HG03108 (cell line): ENCODE measurements around the gene LIMS1.
A peak's percentile ranks its signal among the peaks of the same experiment; 100 is the strongest.
"Not testable (repeated sequence)": the region's sequence is repeated elsewhere in the genome, so short reads cannot be mapped to it uniquely, and the experiment has no call there.

Source experiments
- ATAC-seq: cut with Tn5 transposase; IDR thresholded peaks from one replicate; pipeline ENCODE4 v1.9.1; 2021; ENCODE audit warnings: moderate library complexity; ENCODE audit not compliant: unreplicated experiment

Gene LIMS1

DNA sequence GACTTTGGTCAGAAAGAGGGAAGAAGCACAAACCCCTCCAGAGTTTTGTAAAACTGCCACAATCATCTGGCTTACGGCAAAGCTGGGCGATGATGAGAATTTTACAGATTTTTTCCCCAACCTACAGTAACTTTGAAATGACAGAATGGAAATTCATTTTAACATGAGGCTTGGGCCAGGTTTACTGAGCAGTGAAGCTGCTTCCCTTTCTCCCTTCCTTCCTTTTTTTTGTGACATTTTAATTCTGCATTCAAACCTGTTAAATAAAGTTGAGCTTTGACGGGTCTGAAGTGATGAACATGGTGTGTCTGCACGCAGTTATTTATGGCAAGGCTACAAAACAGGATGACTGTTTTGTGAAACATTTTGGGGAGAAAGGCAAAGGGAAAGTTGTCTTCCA lies 123.2 kb downstream of the LIMS1 start:
- not testable (repeated sequence) for ATAC-seq

DNA sequence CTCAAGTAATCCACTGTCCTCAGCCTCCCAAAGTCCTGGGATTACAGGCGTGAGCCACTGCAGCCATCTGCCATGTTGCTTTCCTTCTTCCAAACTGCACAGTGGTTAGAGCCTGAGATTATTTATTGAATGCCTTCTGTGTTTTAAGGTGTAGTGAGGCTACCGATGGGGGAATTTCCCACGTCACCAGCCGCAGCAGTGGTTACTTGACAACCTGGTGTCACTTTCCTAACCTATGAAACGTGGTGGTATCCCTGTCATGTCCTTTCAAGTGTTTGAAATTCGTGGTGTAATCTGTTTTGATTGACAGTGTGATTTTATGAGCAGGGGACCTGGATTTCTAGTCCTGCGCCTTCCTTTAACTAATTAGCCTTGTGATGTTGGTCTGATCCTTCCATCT lies 124.3 kb downstream of the LIMS1 start:
- ATAC-seq = not testable (repeated sequence)

DNA sequence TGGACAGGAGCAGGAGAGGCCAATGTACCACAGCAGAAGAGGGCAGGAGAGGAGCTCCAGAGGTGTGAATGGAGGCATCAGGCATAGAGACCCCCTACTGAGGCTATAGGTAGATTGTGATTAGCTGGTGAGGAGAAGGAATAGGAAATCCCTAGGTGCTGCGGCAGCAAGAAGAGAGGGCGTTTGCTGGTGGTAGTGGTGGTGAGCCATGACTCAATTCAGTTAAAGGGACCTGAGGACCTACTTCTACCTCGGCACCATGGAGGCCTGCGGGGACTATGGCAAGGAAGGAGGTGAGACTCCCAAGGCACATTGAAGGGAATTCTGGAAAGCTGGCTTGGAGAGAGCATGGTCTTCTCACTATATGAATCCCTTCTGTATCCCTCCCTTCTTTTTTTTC lies 127.2 kb downstream of the LIMS1 start:
- ATAC-seq = not testable (repeated sequence)

DNA sequence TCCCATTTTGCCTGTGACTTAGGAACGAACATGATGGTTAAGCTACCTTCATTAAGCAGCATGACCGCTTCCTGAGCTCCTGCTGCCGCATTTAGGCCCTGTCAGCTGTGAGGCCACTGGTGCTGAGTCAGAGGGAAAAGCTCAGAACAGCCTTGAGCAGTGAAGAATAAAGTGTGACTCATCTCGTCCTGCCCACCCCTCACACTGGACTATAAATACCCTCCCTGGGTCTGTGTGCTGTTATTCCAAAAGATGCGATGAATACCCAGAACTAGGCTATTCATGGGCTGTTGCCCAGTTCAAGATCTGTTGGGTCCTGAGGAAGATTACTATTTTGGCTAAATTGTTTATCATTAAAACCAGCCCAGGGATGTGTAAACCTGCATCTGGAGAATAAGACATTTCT lies 127.9 kb downstream of the LIMS1 start:
- ATAC-seq = peak; percentile 96

DNA sequence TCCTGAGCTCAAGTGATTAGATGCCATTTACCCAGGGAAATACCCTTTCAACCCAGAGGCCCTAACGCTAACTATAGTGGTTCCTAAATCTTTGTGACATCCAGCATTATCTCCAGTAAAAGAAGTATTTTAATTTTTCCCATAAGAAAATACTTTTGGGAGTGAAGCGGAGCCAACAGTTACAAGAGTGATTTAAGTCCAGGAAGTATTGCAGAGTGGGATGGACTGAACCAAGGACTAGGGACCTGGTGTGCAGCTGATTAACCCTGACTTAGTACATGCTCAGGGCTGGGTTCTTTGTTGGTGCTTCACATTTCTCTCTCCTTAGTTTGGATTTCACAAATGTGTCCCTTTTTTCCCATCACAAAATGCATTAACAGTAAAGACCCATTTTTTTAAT lies 129.1 kb downstream of the LIMS1 start:
- not testable (repeated sequence) for ATAC-seq

DNA sequence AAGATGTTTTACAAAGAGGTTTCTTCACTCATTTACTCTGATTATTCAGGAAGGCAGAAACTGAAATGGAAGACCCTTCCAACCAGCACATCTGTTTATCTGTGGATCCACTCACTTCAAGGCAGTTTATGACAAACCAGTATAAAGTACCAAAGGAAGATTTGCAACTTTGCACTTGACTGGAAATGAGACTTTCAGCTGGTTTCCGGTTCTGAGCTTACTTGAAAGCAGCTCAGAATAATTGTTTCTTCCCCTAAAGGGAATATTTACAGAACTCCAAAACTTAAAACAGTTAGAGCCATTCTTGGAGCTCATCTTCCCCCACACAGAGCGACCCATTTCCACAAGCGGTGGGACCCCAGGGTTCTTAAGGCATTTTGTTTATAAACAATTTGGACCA lies 129.8 kb downstream of the LIMS1 start:
- not testable (repeated sequence) for ATAC-seq

DNA sequence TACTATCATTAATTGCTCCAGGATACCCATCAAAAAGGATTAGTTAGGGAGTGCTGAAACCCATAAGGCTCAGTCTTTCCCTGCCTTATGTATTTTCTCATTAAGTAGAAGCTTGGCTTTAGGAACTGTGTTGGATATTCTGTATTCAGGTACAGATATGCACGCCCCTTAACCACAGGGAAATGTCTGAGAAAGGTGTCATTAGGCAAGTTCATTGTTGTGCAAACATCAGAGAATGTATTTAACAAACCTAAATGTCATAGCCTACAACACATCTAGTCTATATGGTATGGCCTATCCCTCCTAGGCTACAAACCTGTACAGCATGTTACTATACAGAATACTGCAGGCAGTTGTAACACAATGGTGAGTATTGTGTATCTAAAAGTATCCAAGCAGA lies 130.7 kb downstream of the LIMS1 start:
- not testable (repeated sequence) for ATAC-seq

DNA sequence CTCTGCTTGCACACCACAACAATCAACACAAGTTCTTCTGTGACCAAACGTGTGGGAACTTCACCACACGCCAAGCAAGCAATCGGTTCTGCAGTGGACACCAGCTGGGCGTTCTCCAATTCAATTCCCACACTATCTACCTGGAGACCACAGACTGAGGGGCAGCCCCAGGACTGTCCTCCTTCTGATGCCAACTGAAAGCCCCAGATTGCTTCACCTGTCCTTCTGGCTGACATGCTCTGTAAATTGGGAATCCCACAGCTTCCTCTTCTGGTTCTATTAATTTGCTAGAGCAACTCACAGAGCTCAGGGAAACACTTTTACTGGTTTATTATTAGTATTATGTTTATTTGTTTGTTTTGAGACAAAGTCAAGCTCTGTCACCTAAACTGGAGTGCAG lies 131.7 kb downstream of the LIMS1 start:
- ATAC-seq = not testable (repeated sequence)

DNA sequence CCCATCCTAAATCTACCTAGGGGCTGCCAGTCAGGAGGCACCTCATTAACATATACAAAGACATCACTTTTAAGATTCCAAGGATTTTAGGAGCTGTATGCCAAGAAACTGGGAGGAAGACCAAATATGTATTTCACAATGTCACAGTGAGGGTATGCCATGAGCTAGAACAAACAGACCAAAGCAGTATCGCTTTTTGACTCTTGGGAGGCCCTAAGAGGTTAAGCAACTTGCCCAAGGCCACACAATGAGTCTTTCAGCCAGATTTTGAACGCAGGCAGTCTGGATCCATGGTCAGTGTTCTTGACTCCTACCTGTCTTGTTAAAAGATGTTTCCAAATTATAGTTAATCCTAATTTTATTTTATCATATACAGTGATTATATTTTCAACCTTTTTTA lies 132.9 kb downstream of the LIMS1 start:
- ATAC-seq = not testable (repeated sequence)

DNA sequence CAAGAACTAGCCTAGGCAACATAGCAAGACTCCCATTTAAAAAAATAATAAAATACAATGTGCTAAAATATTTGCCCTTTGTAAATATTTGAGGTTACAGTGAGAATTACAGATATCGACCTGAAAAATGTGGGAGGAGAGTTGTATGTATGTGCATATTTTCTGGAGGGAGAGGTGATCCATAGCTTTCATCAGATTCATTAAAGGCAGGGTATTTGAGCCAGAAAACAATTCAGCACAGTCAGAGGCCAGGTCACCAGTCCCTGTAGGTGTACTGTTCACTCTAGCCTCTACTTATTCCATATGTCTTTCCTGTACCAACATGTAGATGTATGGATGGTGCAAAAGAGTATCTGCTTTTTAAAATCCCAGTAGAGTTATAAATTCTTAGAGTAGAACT lies 136.0 kb downstream of the LIMS1 start:
- ATAC-seq = not testable (repeated sequence)

DNA sequence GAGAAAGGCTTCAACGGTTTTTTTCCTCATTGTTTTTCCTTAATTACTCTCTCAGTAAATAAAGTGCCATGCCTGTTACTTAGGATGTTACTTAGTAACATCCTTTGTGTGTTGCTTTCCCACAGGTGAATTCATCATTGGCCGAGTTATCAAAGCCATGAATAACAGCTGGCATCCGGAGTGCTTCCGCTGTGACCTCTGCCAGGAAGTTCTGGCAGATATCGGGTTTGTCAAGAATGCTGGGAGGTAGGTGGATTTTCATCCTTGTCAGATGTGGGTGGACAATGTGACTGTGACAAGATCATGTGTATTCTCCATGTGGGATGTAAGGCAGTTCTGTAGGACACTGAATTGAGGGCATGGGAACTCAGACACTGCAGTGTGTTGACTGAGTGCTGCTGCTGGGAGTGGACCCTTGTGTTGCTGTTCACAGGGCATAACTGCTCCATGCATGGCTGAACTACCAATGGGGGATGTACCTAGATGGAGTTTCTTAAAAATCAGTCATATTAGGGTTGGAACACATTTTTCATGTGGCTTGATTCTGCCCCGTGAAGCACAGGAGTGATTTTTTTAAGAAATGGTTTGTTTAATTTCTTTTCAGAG lies 138.0 kb downstream of the LIMS1 start:
- ATAC-seq = not testable (repeated sequence)

DNA sequence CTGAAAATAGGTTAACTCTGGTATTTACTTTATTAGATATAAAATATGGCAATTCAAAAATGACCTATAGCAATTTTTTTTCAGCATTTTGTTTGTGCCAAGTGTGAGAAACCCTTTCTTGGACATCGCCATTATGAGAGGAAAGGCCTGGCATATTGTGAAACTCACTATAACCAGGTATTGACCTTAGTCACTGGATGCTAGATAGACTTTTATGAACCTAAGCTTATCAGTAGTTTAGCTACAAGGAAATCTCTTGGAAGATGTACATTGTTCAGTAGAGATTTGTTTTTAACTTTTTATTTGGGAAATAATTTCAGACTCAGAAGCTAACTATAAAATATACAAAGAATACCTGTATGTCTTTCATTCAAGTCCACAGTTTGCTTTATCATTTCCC lies 142.3 kb downstream of the LIMS1 start:
- not testable (repeated sequence) for ATAC-seq

DNA sequence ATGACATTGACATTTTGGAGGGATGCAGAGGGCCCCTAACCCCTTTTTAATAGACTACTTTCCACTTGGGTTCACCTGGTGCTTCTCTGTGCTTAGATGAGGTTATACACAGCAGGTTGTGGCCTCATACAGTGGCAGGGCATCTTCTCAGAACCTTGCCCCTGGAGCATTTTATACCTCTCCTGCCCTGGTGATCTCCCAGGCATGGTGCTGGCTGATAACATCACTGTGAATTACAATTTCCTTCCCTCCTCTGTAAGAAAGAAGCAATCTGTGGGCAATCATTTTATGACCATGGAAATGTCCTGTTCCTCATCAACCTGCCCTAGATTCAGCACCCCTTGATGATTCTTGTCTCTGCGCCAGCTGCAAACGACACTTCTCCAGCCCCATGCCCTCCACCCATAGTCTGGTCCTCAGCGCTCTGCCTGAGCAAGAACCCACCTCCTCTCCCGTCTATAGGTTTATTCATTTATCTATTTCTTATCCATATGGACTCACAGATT lies 143.0 kb downstream of the LIMS1 start:
- not testable (repeated sequence) for ATAC-seq

DNA sequence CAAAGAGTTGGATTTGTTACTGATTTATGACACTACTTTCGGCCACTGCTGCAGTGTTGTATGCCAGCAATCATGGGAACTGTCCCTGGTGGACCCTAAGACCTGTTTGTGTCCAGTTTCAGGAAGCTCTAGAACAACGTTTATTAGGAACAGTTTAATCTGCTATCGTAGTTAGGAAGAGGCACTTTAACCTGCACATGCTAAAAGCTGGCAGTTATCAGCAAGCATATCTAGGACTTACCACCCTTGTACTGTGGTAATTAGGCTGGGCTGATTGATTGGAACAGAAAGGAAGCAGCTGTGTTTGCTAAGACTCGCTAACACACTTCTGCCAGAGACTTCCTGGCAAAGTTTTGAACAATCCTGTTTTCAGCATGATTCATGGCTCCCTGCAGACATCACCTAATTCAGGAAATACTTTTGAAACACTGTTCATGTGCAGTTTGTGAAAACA lies 144.0 kb downstream of the LIMS1 start:
- not testable (repeated sequence) for ATAC-seq

DNA sequence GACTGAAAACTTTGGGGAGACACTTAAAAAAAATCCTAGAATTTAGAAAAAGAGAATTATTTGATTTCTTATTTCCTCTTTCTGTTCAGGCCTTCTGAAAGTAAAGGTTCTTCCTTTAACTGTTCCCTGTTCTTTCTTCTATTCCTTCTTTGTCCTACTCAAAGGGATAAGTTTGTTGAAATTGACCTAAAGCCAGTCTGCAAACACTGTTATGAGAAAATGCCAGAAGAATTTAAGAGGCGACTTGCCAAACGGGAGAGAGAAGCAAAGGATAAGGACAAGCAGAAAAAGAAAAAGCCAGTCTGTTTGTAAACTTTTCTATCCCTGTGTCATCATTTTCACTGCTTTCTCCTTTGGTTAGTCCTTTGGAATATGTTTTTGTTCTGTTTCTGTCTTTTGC lies 146.5 kb downstream of the LIMS1 start:
- not testable (repeated sequence) for ATAC-seq

DNA sequence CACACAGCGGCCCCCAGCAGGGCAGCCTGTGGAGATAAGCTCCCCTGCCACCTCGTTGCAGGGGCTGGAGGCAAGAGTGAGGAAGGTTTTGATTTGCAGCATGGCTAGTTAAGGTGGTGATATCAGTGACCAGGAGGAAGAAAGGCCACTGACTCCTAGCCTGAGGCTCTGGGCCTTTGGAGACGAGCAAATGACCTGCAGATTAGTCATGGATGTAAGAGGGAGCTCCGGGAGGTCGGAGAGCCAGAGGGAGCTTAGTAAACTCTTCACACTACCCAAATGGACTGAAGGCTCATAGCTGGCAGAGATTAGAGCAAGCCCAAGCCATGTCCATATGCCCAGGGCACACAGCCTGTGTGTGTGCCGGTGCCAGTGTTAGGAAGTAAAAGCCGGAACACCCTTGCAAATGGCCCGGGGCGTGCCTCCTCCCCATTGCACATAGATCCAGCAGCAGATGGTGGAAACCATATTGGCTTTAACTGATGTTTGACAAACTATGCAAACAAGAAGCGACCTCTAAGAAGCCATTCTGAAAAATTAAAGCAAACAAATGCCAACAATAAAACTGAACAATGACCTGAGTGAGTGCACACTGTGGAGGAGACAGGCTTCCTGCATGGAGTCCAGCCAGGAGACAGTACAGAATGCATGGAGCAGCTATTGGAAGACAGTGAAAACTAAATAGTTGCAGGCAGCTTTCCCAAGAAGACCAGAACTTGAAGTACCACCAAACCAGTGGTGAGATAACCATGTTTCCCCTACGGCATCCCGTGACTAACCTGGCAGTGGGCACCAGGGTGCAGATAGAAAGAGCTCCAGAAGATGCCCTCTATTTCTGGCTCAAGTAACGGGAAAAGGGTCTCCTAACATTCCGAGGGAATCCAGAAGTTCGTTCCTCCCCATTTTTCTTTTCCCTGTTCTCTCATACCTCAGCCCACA lies 154.8 kb downstream of the LIMS1 start:
- ATAC-seq = not testable (repeated sequence)

DNA sequence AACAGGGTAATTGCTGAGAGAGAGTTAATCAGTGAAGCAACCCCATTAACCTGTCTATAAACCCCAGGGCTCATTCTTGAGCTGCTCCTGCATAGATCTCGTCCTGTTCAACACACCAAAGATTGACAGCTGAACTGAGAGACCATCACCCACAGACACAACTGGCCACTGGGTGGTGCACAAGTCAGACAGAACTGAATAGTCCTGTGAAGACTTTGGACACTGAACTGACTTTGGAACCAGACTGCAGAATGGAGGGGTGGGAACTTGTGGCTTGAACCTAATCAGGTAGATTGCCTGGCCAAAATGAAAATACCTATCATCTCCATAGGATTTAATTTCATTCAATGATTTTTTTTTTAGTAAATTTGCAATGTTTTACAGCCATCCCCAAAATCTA lies 155.7 kb downstream of the LIMS1 start:
- ATAC-seq = peak; percentile 80

DNA sequence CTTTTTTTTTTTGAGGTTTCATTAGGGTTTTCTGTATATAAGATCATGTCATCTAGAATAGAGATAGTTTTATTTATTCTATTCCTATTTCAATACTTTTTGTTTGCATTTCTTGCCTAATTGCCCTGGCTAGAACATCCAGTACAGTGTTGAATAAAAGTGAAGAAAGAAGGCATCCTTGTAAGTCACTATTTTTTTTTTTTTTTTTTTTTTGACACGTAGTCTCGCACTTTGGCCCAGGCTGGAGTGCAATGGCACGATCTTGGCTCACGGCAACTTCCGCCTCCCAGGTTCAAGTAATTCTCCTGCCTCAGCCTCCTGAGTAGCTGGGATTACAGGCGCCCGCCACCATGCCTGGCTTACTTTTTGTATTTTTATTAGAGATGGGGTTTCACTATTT lies 157.2 kb downstream of the LIMS1 start:
- ATAC-seq = no peak

DNA sequence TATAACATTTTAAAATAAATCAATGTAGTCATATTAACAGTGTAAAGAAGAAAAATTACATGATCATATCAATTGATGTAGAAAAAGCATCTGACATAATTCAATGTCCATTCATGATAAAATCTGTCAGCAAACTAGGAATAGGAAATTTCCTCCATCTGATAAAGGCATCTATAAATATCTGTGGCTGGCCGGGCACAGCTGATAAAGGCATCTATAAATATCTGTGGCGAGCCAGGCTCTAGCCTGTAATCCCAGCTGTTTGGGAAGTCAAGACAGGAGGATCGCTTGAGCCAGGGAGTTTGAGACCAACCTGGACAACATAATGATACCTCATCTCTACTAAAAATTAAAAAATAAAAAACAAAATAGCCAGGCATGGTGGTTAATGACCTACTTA lies 166.9 kb downstream of the LIMS1 start:
- no peak for ATAC-seq

DNA sequence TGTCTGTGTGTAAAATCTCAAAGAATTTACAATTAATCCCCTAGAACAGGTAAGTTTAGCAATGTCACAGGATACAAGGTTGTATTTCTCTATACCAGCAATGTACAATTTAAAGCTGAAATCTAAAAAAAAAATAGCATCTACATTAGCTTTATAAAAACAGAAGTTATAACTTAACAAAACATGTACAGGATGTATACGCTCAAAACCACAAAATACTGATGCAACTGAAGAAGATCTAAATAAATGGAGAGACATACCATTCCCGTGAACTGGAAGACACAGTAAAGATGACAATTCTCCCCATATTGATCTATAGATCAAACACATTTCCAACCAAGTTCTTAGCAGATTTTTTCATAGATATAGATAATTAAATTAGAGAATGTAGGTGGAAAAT lies 167.5 kb downstream of the LIMS1 start:
- no peak for ATAC-seq

DNA sequence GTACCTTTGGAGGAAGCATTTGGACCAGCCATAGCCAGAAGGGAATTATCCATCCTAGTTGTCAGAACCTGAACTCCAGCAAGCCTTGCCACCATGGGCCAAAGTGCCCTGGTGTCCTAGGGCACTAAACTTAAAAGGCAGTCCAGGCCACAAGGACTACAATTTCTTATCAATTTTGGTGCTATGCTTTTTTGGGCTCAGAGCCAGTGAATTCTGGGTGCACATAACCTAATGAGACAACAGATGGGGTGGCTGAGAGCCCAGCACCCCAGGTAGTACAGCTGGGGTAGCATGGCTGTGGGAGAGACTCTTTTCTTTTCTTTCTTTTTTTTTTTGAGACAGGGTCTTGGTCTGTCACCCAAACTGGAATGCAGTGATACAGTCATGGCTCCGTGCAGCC lies 170.6 kb downstream of the LIMS1 start:
- ATAC-seq = no peak

DNA sequence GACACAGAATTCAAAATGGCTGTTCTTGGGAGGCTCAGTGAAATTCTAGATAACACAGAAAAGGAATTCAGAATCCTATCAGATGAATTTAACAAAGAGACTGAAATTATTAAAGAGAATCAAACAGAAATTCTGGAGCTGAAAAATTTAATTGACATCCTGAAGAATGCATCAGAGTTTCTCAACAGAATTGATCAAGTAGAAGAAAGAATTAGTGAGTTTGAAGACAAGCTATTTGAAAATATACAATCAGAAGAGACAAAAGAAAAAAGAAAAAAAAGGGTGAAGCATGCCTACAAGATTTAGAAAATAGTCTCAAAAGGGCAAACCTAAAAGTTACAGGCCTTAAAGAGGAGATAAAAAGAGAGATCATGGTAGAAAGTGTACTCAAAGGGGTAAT lies 173.0 kb downstream of the LIMS1 start:
- no peak for ATAC-seq
